ENCODE results near the gene SSX3. TPM values are rescaled to one million over a fixed set of nuclear protein-coding genes. Genes with fewer than 3 reads are reported as not detected.

SSX3 gene, protein sequence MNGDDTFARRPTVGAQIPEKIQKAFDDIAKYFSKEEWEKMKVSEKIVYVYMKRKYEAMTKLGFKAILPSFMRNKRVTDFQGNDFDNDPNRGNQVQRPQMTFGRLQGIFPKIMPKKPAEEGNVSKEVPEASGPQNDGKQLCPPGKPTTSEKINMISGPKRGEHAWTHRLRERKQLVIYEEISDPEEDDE
- total RNA-seq (2022; extraction: Qiagen RNA extraction): not detected in 5 replicates

DNA sequence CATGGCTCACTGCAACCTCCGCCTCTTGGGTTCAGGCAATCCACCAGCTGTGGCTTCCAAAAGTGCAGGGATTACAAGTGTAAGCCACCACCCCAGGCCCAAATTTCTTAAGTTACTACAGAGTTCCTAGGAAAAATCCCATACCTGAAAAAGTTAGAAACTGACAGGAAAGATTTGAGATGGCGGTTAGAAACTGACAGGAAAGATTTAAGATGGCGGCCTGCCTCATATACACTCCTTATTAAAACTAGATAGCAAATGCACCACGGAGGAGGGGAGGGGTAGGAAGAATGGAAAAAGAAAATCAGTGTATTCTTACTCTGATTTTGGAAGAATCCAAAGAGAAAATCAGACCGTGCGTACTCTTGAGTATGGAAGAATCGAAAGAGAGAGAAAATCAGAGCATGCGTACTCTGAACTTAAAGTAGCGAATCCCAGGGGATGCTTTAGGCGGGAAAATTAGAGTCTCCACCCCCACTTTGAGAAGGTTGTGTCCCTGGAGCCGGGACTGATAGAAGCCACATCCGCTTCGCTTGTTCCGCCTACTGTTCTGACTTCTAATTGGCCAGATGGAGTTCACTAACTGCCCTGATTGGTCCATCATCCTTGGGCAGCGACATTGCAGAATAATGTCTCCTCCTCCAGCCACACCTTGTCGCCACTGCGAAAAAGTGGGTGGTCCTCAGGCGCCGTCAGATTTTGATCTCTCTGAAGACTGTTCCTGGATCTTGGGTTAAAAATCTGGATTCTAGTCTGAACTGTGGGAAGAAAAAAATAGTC lies at the start of gene SSX3:
TSS of gene SSX3 (minus strand) at position 389 of the 780 bp plus-strand sequence. CDS start 1,454 bp downstream, outside the sequence.

DNA sequence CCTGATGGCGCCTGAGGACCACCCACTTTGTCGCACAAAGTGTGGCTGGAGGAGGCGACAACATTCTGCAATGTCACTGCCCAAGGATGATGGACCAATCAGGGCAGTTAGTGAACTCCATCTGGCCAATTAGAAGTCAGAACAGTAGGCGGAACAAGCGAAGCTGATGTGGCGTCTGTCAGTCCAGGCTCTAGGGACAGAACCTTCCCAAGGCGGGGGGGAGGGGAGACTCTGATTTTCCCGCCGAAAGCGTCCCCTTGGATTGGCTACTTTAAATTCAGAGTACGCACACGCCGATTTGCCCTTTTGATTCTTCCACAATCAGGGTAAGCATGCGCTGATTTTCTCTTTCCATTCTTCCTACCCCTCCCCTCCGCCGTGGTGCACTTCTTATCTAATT lies 26.7 kb upstream of the SSX3 start, which contains the start of gene SSX4:
TSS of gene SSX4 (plus strand) at position 301 of the 400 bp plus-strand sequence. CDS start 515 bp downstream, outside the sequence.

Other genes with a start within 250 kb of the SSX3 start
- gene SPACA5B, start 226.1 kb downstream of the SSX3 start, total RNA-seq (2022; extraction: Qiagen RNA extraction): not detected in 5 replicates
- not detected in 5 replicates for gene SSX5, start 159.9 kb downstream of the SSX3 start, total RNA-seq (2022; extraction: Qiagen RNA extraction)
- gene SSX1, start 101.3 kb downstream of the SSX3 start, total RNA-seq (2022; extraction: Qiagen RNA extraction): not detected in 5 replicates
- gene SSX4, start 26.8 kb upstream of the SSX3 start, total RNA-seq (2022; extraction: Qiagen RNA extraction): not detected in 5 replicates
- not detected in 5 replicates for gene SSX4B, start 55.3 kb upstream of the SSX3 start, total RNA-seq (2022; extraction: Qiagen RNA extraction)
- gene SLC38A5, start 113.6 kb upstream of the SSX3 start, total RNA-seq (2022; extraction: Qiagen RNA extraction): 0.18 to 0.38 TPM (median 0.26 TPM) in 5 replicates
- gene FTSJ1, start 119.5 kb upstream of the SSX3 start, total RNA-seq (2022; extraction: Qiagen RNA extraction): 68.5 to 73.8 TPM (median 70.9 TPM) in 5 replicates
- gene PORCN, start 152.3 kb upstream of the SSX3 start, total RNA-seq (2022; extraction: Qiagen RNA extraction): 15.4 to 17.4 TPM (median 16.0 TPM) in 5 replicates
- gene EBP, start 165.1 kb upstream of the SSX3 start, total RNA-seq (2022; extraction: Qiagen RNA extraction): 138 to 157 TPM (median 148 TPM) in 5 replicates
- 10.0 to 16.4 TPM (median 12.6 TPM) in 5 replicates for gene TBC1D25, start 183.0 kb upstream of the SSX3 start, total RNA-seq (2022; extraction: Qiagen RNA extraction)
- 345 to 656 TPM (median 367 TPM) in 5 replicates for gene RBM3, start 217.8 kb upstream of the SSX3 start, total RNA-seq (2022; extraction: Qiagen RNA extraction)
- gene WDR13, start 240.8 kb upstream of the SSX3 start, total RNA-seq (2022; extraction: Qiagen RNA extraction): 58.8 to 99.9 TPM (median 84.2 TPM) in 5 replicates